ENCODE results near the gene ALOX15.
"Not testable (repeated sequence)": the region's sequence is repeated elsewhere in the genome, so short reads cannot be mapped to it uniquely, and the experiment has no call there.

Gene ALOX15

DNA sequence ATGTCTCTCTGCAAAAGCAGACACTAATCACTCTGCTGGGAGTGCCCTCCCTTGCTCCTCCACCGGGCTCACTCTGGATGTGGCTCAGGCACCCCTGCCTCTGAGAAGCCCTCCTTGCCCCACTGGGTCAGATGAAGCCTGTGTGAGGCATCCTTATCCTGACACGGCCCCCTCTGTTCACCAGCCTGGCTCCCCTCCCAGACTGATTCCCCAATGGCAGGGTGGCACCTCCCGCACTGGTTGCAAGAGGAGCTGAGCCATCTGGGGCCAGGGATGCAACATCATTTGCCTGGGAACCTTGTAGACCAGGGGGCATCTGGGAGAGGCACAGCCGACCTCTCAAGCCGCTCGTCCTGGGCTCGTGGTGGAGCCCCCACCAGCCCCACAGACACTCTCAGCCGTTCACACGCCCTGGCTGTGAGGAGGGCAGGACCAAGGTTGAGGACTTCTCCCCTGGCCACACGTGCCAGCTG lies 50.5 kb downstream of the ALOX15 start:
- no peak for DNase-seq

DNA sequence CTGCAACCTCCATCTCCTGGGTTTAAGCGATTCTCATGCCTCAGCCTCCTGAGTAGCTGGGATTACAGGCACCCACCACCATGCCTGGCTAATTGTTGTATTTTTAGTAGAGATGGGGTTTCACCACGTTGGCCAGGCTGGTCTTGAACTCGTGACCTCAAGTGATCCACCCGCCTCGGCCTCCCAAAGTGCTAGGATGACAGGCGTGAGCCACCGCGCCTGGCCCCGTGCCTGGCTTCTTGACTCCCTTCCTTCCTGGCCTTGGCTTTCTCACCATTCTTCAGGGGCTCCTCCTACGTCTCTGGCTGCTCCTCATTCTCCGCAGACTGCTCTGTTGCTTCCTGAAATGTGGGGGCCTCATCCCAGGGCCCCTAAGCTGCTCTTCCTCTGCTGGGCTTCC lies 51.4 kb downstream of the ALOX15 start:
- not testable (repeated sequence) for DNase-seq

DNA sequence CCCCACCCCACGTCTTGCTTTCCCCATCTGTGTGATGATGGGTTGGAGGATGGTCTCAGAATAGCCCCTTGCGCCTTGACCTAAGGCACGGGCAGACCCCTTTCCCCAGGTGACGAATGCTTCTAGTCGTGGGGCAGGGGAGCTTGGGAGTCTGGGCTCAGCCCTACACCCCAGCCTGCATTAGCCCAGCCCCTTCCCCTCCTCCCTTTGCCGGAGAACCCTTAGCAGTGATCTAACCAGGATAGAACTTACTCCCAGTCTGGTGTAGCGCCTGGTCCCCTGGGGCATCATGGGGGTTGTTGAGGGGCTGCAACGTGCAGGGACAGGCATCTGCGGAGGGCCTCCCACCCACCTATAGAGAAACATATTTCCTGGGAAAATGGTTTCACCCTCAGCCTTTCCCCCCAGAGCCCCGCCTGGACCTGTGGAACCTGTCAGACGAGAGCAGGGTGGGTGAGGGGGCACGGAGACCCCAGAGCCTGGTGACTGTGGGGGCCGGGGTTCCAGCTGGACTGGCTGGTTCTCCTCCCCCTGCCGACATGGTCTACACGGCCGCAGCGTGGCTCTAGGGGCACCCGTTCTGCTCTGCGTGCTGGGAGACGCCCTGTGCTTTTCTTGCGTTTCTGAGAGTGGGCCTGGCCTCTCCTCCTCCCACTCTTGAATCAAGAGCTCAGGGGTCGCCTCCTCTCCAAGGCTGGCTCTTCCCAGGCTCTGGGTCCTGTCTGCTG lies 52.4 kb downstream of the ALOX15 start:
- no peak for DNase-seq

DNA sequence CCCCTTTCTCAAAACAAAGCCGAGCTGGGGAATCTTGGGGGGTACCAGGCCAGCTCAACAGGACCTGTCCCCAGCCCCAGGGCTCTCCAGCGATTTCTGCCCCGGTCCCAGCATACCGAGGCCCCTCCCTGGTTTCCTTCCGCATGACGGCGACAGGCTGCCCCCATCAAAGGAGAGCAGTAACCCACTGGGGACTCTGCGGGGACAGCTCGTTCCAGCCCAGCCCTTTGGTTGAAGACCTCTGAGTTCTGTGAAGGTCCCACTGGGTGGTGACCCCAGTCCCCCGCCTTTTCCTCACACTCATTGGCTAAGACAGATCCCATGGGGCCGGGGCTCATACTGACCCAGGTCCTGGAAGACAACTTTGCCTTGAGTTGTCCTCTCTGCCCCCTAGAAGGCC lies 53.1 kb downstream of the ALOX15 start:
- no peak for DNase-seq

DNA sequence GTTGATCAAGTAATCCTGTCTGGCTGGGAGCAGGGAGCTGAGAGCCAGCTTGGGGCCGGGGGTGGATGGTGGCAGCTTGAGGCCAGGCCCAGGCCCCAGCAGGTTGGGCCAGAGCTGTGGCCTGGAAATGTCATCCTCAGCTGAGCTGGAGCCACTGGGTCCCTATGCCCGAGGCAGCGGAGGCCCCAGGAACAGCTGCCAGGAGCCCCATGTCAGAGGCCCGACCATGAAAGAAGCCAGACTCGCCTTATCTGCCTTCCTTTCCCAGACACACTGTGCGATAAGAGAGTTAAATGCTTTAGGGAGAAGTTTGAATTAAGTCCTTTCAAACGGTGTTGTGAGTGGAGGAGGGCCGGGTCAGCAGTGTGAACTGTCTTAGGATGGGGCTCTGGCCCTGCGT lies 53.7 kb downstream of the ALOX15 start:
- no peak for DNase-seq

DNA sequence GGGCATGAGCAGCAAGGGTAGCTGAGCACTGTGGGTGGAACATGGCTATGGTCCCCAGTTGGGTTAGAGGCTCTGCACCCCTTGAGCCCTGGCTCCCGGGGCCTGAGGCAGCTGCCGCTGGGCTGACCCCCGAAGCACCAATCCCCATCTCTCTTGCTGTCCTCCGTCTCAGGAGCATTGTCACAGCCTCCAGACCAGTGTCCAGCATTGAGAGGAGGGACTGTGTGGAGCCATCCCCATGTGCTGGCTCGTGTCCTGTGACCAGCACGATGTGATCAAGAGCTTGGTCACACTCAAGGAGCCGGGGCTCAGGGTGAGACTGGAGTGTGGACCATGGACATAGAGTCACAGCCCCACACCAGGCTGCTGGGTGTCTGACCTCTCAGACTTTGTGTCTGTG lies 54.3 kb downstream of the ALOX15 start:
- no peak for DNase-seq

DNA sequence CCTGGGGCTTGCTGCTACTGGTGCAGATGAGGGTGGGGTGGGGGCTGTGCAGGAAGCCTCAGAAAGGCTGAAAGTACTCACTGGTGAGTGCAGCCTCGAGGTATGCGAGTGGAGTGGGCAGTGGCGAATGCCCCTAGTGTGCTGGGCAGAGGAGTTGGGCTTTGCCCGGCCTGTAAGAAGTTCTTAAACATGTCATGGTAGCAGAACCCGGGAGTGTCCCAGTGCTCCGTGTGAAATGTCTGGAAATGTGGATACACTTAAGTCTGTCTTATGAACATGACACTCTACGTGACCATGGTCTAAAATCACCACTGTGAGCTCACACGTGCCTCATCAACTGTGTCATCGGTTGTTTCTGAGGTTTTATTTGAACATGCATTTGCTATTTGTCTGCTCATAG lies 55.4 kb downstream of the ALOX15 start:
- no peak for DNase-seq

DNA sequence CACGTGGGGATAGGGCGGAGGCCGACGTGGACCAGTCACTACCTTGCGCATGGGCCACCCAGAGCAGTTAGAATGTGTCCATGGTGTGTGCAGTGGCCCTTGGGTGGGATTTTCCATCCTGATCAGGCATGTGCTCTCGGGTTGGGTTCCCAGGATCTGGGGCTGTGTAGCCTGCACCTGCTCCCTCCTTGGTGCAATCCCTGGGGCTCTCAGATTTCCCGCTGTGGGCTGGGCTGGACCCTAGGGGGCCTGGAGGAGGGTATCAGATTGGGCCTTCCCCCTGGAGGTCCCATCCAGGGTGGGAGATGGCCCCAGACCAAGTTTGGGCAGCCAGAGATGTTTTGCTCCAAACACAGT lies 55.9 kb downstream of the ALOX15 start:
- no peak for DNase-seq

DNA sequence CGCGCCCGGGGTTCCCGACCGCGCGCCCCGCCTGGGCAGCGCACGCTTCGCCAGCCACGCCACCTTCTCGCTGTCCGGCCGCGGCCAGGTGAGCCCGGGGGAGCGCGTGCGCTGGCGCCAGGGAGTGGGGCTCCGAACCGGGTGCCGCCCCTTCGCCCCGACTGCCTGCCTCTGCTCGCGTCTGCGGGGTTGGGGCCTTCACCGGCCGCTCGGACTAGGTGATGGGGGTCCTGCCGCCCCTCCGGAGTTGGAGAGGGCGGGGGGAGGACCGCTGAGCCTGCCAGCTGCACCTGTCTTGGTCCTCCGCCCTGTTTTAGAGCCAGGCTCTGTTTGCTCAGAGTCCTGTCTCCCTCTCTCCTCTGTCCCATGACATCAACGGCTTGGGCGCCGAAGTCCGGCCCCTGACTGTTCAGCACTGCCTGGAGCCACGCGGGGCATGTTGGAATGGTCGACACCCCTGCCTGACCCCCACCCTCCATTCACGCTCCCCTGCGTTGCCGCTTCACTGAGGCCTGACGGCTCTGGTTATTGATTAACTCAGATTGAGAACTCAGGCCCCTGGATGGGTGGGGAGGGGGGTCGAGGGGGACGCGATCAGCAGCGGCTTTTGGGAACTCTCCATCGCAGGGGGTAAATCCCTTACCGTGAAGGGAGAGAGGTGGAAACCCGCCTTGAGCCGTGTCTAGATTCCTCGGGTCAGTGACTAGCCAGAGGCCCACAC lies 56.4 kb downstream of the ALOX15 start:
- DNase-seq, result no peak

DNA sequence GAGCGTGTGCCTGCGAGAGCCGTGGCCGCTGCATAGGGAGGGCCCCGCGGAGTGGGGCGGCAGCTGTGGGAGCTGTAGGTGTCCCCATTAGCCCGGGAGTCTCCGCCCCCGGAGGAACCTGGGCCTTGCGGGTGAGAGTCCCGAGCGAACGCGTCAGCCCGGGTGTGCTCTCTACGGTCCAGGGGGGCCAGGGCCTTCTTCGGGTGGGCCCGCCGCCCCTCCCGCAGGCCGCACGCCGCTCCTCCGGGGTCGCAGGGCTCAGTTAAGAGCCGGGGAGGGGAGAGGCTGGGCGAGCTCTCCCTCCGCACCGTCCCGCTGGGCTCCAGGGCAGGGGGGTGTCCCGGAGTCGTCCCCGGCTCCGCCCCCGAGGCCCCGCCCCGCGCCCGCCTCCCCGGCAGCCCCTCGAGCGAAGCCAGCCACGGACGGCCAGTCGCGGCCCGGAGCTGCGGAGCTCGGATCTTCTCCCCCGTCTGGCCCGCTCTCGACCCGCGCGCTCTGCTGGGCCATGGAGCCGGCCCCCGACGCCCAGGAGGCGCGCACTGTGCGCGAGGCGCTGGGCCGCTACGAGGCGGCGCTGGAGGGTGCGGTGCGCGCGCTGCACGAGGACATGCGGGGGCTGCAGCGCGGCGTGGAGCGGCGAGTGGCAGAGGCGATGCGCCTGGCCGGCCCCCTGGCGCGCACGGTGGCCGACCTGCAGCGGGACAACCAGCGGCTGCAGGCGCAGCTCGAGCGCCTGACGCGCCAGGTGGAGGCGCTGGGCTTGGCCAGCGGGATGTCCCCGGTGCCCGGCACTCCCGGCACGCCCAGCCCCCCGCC lies 57.2 kb downstream of the ALOX15 start, which contains the start of gene SMTNL2:
Gene SMTNL2, plus strand, starts transcription at position 429 of the 816 bp plus-strand sequence. Its CDS starts 77 bp downstream, at position 506.
- DNase-seq, result peak; percentile 56

DNA sequence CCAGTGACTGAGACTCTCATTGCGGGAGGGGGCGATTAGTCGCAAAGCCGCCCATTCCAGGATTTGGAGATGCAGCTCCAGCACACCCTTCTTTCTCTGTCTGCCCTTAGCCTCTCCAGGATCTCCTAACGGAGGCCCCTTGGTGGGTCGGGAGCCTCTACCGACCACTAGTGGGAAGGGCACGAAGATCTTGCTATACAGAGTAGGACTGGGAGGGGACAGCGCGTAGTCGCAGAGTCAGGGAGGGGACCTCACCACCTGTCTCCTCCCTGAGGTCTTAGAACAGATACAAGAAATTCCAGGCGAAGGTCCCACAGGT lies 57.7 kb downstream of the ALOX15 start:
- peak; percentile 78 for DNase-seq

DNA sequence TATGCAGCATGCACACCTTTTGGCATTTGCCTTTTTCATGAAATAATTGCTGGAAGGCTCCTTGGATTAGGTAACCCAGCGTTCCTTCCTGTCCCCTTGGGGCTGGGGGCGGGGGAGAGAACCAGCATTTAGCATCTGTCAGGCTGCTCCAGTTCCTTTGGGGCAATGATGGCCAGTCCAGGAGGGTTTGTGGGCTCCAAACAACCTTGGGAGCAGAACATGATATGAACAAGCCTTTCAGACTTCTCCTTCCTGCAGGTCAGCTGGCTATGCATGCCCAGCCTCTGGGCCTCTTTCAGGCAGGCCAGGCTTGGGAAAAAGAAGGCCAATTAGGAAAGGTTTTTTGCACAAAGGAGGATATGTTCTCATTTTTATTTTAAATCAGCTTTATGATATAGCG lies 58.3 kb downstream of the ALOX15 start:
- no peak for DNase-seq

DNA sequence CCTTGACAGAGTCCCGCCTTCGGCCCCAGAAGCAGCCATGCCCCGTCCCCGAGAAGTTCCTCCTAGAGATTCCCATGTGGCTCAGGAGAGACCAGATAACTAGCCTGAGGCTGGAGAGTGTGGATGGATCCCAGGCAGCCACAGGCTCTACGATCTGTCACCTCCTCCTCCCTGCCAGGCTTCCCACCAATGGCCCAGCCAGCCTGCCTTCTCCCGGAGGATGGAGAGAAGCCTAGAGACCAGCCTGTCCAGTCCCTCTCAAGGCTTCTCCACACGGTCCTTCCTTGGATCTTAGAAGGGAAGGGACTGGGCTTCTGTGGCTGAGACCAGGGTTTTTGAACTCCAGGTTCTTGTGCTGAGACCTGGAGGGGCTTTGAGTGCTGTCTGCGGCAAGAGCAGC lies 58.8 kb downstream of the ALOX15 start:
- no peak for DNase-seq

DNA sequence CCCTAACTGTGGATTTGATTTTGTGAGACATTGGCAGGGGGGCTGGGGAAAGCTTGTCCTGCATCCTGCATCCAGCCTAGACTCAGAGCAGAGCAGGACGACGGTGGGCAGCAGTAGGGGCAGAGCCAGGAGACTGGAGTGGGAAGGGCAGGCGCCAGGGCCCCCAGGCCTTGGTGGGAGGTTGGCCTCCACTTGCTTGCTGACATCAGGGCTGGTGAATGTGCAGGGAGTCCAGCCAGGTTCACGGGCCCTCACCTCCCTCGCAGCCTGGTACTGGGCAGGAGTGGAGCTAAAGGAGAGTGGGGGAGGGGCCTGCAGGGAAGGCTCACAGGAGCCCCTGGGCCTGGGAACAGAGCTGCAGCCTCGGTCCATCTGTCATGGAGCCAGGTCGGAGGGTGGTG lies 59.4 kb downstream of the ALOX15 start:
- DNase-seq, result no peak

All from NCI-H1694 (cell line).